H1 (cell line): ENCODE measurements around the gene KCNA2. TPM values are rescaled to one million over a fixed set of nuclear protein-coding genes. Genes with fewer than 3 reads are reported as not detected.
A peak's percentile ranks its signal among the peaks of the same experiment; 100 is the strongest.

Experiments used
- CTCF ChIA-PET: fragments of 300-600 bp; sonication (Branson Sonifier 250); formaldehyde crosslinking; loops from one replicate; lab custom pipeline; 2021; ENCODE audit not compliant: partially characterized antibody; lab: Charles Lee
- POLR2A ChIA-PET: fragments of 300-600 bp; sonication (Branson Sonifier 250); formaldehyde crosslinking; loops from one replicate; lab custom pipeline; 2021; ENCODE audit warnings: inconsistent platforms; ENCODE audit not compliant: partially characterized antibody; lab: Charles Lee
- DNase-seq, 2 experiments: peaks; one replicate each; pipeline versions ENCODE4 v3.0.0 to v3.0.0-alpha.2; 2010 to 2022; ENCODE audit warnings: low spot score in 2 of 2, low read depth in 1 of 2, mixed read lengths in 1 of 2
- FAIRE-seq: peaks from 2 replicates; lab custom pipeline; 2011; peaks lifted over from hg19 to GRCh38; lab: Jason Lieb, UNC
- H2AFZ ChIP-seq: 2 replicates; pipeline ENCODE4 v1.8.1; 2012; ENCODE audit warnings: low read length, inconsistent platforms
- H2AK5ac ChIP-seq: 2 replicates; pipeline ENCODE4 v1.6.1; 2013; ENCODE audit warnings: low read depth, low read length
- H2BK120ac ChIP-seq: replicated peaks from 2 replicates; pipeline ENCODE3; 2013; ENCODE audit warnings: low read depth, low read length, inconsistent platforms
- H2BK12ac ChIP-seq: 2 replicates; pipeline ENCODE4 v1.6.1; 2013; ENCODE audit warnings: low read depth, low read length
- H2BK15ac ChIP-seq: 2 replicates; pipeline ENCODE4 v1.6.1; 2013; ENCODE audit warnings: low read length
- H2BK20ac ChIP-seq: 2 replicates; pipeline ENCODE4 v1.6.1; 2013; ENCODE audit warnings: low read length
- H2BK5ac ChIP-seq: 2 replicates; pipeline ENCODE4 v1.6.1; 2013; ENCODE audit warnings: low read depth, low read length
- H3K14ac ChIP-seq: 2 replicates; pipeline ENCODE4 v1.6.1; 2013; ENCODE audit warnings: inconsistent platforms; ENCODE audit not compliant: insufficient read length
- H3K18ac ChIP-seq: 2 replicates; pipeline ENCODE4 v1.6.1; 2013; ENCODE audit warnings: low read length; ENCODE audit errors: extremely low read depth
- H3K23ac ChIP-seq: 2 replicates; pipeline ENCODE4 v1.6.1; 2013; ENCODE audit warnings: inconsistent platforms; ENCODE audit not compliant: insufficient read length
- H3K23me2 ChIP-seq: 2 replicates; pipeline ENCODE4 v1.6.1; 2013; ENCODE audit warnings: low read depth, low read length
- H3K27ac ChIP-seq: 2 replicates; pipeline ENCODE4 v1.6.1; 2011; ENCODE audit warnings: low read depth, low read length, inconsistent platforms
- H3K27me3 ChIP-seq, 4 experiments: replicated peaks in 1 of 4; 1 replicate in 1 of 4; 2 replicates in 3 of 4; pipeline versions ENCODE4 v1.6.1 to v1.8.1; 2011 to 2013; ENCODE audit warnings: low read length in 3 of 4, mild to moderate bottlenecking in 3 of 4, inconsistent platforms in 2 of 4, mixed read lengths in 2 of 4, moderate library complexity in 1 of 4; ENCODE audit not compliant: control insufficient read depth in 3 of 4, insufficient read depth in 3 of 4; ENCODE audit errors: extremely low read depth in 1 of 4
- H3K36me3 ChIP-seq, 4 experiments: 2 replicates each; pipeline versions ENCODE4 v1.6.1 to v1.8.1; 2011 to 2013; ENCODE audit warnings: mild to moderate bottlenecking in 4 of 4, low read length in 3 of 4, moderate library complexity in 2 of 4, control low read depth in 1 of 4, inconsistent platforms in 1 of 4; ENCODE audit not compliant: insufficient read depth in 4 of 4, control insufficient read depth in 2 of 4
- H3K4ac ChIP-seq: replicated peaks from 2 replicates; pipeline ENCODE3; 2013; ENCODE audit warnings: low read length, low read depth, mixed read lengths, inconsistent platforms; ENCODE audit not compliant: insufficient read length
- H3K4me1 ChIP-seq, 4 experiments: replicated peaks in 1 of 4; 1 replicate in 1 of 4; 2 replicates in 3 of 4; pipeline versions ENCODE4 v1.6.1 to v1.8.1; 2011 to 2013; ENCODE audit warnings: low read length in 3 of 4, inconsistent platforms in 2 of 4, mixed read lengths in 1 of 4; ENCODE audit not compliant: insufficient read depth in 4 of 4, control insufficient read depth in 3 of 4
- H3K4me2 ChIP-seq, 2 experiments: 2 replicates each; pipeline versions ENCODE4 v1.6.1 to v1.8.1; 2011 to 2013; ENCODE audit warnings: low read depth in 2 of 2, low read length in 2 of 2, control low read depth in 1 of 2, inconsistent platforms in 1 of 2, mild to moderate bottlenecking in 1 of 2; ENCODE audit not compliant: insufficient read depth in 1 of 2
- H3K4me3 ChIP-seq, 4 experiments: fragments of 200-600, 300-600 bp in 1 of 4; sonication (generic), shearing (Covaris generic), sonication (Bioruptor Twin) in 1 of 4; 2 replicates each; pipeline versions ENCODE4 v1.5.1 to v1.8.1; 2011 to 2016; ENCODE audit warnings: low read length in 4 of 4, low read depth in 3 of 4, control low read depth in 2 of 4, inconsistent platforms in 2 of 4, mild to moderate bottlenecking in 2 of 4, mixed read lengths in 1 of 4, moderate library complexity in 1 of 4; ENCODE audit not compliant: insufficient read depth in 2 of 4; ENCODE audit errors: extremely low read depth in 1 of 4
- H3K56ac ChIP-seq: replicated peaks from 2 replicates; pipeline ENCODE3; 2013; ENCODE audit warnings: low read depth, mild to moderate bottlenecking, mixed read lengths, low read length, inconsistent platforms; ENCODE audit not compliant: insufficient read length
- H3K79me1 ChIP-seq: 2 replicates; pipeline ENCODE4 v1.6.1; 2013; ENCODE audit warnings: low read depth, low read length, control low read depth
- H3K79me2 ChIP-seq, 2 experiments: 2 replicates each; pipeline versions ENCODE4 v1.6.1 to v1.8.1; 2012 to 2013; ENCODE audit warnings: low read length in 2 of 2, mild to moderate bottlenecking in 2 of 2, inconsistent platforms in 1 of 2; ENCODE audit not compliant: insufficient read depth in 2 of 2, control insufficient read depth in 1 of 2
- H3K9ac ChIP-seq, 4 experiments: replicated peaks in 1 of 4; 1 replicate in 1 of 4; 2 replicates in 3 of 4; pipeline versions ENCODE4 v1.6.1 to v1.8.1; 2011 to 2013; ENCODE audit warnings: low read depth in 3 of 4, low read length in 3 of 4, control low read depth in 2 of 4, mild to moderate bottlenecking in 2 of 4, moderate library complexity in 2 of 4, inconsistent platforms in 1 of 4; ENCODE audit errors: extremely low read depth in 1 of 4
- H3K9me3 ChIP-seq, 2 experiments: 2 replicates each; pipeline versions ENCODE4 v1.6.1 to v1.8.1; 2012 to 2013; ENCODE audit warnings: mild to moderate bottlenecking in 2 of 2, moderate library complexity in 2 of 2, control low read depth in 1 of 2, inconsistent platforms in 1 of 2, low read depth in 1 of 2, low read length in 1 of 2, mixed read lengths in 1 of 2; ENCODE audit not compliant: insufficient read depth in 2 of 2
- H4K20me1 ChIP-seq, 2 experiments: replicated peaks in 1 of 2; 2 replicates each; pipeline versions ENCODE3 to v1.8.1; 2011 to 2013; ENCODE audit warnings: inconsistent platforms in 2 of 2, low read length in 2 of 2, mild to moderate bottlenecking in 1 of 2; ENCODE audit not compliant: insufficient read depth in 2 of 2, control insufficient read depth in 1 of 2
- H4K5ac ChIP-seq: 2 replicates; pipeline ENCODE4 v1.6.1; 2013; ENCODE audit warnings: low read length, low read depth, mixed read lengths, inconsistent platforms; ENCODE audit not compliant: insufficient read length
- H4K8ac ChIP-seq: 2 replicates; pipeline ENCODE4 v1.8.0; 2013; ENCODE audit warnings: mild to moderate bottlenecking, moderate library complexity, low read length, inconsistent platforms; ENCODE audit not compliant: insufficient read depth; ENCODE audit errors: extremely low read depth
- H4K91ac ChIP-seq: replicated peaks from 2 replicates; pipeline ENCODE3; 2013; ENCODE audit warnings: low read length, mixed read lengths, inconsistent platforms; ENCODE audit not compliant: insufficient read length
- CHD1 ChIP-seq: IDR thresholded peaks from 2 replicates; pipeline ENCODE4 v1.6.1; 2012; ENCODE audit warnings: low read depth, low read length, improper control_type of control experiment
- EZH2 ChIP-seq: fragments of 200-600 bp; sonication (generic); IDR thresholded peaks from 2 replicates; pipeline ENCODE4 v1.7.1; 2012; ENCODE audit warnings: low read depth, mild to moderate bottlenecking, moderate library complexity, low read length, inconsistent platforms; ENCODE audit not compliant: severe bottlenecking
- TBP ChIP-seq: IDR thresholded peaks from 2 replicates; pipeline ENCODE4 v1.6.1; 2011; ENCODE audit warnings: low read depth, low read length, improper control_type of control experiment
- WGBS, 2 experiments: shearing (Covaris generic) in 1 of 2; methylation state at CpG; one replicate each; pipeline versions ENCODE4 v1.1.6 to v1.1.7; 2013 to 2015; ENCODE audit warnings: low lambda C conversion rate in 2 of 2, mixed read lengths in 2 of 2, inconsistent platforms in 1 of 2, low coverage in 1 of 2, missing lambda C conversion rate in 1 of 2; ENCODE audit not compliant: insufficient replicate concordance in 2 of 2, insufficient coverage in 1 of 2, insufficient read length in 1 of 2; ENCODE audit errors: extremely low coverage in 1 of 2, missing lambda C conversion rate in 1 of 2; 5-methylcytosine and 5-hydroxymethylcytosine counted together
- polyA plus RNA-seq, 7 experiments: library from polyadenylated mRNA; depleted of rRNA in 3 of 7; stranded (reverse) in 5 of 7; unstranded in 2 of 7; fragments of >200 nt in 5 of 7; fragments of 200-250 nt in 2 of 7; gene quantifications; 1 replicate in 5 of 7; 2 replicates in 1 of 7; 4 replicates in 1 of 7; pipeline versions ENCODE4 v1.2.1 to v1.2.3, GENCODE V29; 2011 to 2013; ENCODE audit warnings: missing spikeins in 2 of 7, mixed read lengths in 2 of 7
- total RNA-seq: library from RNA; stranded (reverse); fragmentation: NEBNext Ultra II Directional; extraction: Animal tissue kit (Norgen Biotek cat#: 25700); gene quantifications from 2 replicates; pipeline ENCODE4 v1.2.1, GENCODE V29; 2021

KCNA2 gene
- total and polyA plus RNA-seq, 2 of the 8 experiments (the other 6 are each of a cell fraction or from before 2014, with no cell fraction given): 0.26 to 0.78 TPM

DNA sequence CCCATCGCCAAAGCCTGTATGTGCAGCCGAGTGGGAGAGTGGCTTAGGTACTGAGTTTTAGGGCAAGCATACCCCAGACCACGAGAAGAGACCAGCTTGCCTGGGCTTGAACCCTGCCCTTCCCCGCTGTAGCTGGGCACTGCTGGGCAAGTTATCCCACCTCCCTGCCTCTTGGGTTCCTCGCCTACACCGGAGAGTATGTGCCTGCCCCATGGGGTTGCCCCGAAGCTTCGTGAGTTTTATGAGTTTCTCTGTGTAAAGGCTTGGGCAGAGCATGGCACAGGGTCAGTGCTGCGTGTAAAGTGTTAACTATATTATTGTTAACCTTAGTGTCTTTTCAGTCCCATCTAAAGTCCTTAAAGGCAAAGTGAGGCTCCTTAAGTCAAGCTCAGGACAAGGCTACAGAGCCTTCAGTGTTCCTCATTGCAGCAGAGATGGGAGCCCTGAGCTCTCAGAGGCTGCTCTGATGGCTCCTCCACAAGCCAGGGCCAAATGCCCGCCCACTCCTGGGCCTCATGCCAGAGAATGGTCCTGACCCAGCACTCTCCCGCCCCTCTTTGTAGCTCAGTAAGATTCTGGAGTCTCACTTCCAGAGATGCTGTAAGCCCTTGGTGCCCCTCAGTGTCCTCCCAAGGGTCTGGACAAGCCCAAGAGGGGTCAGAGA, 50.2 kb downstream of the KCNA2 start:
- no peaks in the 10 kb centered on the region for H3K79me2 ChIP-seq
- H2BK15ac ChIP-seq: peak overlapping the region; percentile 46; the same call in 1 of the 2 replicates
- H3K79me1 ChIP-seq: no peaks in the 10 kb centered on the region
- H4K20me1 ChIP-seq: peaks cover 0 to 2% of the 10 kb centered on the region in 2 experiments
- POLR2A ChIA-PET: interaction anchor here (0.6 to 1.8 kb wide), 3 partner anchors 9 to 51 kb away, joined by 3 to 4 read pairs (median 4); partner anchors contain the start of gene KCNA2
- H2AK5ac ChIP-seq: 0 out of 2 replicates have a peak overlapping the region, but pooled peaks have one; percentile 24
- peak overlapping the region; percentile 48 to 72 for H3K4me2 ChIP-seq
- peaks cover 3 to 32% (median 24%) of the 10 kb centered on the region in 4 experiments for H3K27me3 ChIP-seq
- no peak overlapping the region for H2BK20ac ChIP-seq
- no peaks in the 10 kb centered on the region for H3K36me3 ChIP-seq
- H3K23me2 ChIP-seq: peaks cover 9% of the 10 kb centered on the region; the same call in 1 of the 2 replicates
- H3K4me1 ChIP-seq: peaks cover 0 to 8% (median under 1%) of the 10 kb centered on the region in 4 experiments; a peak in 3 of 7 replicates
- no peak overlapping the region for H3K9ac ChIP-seq
- no peak overlapping the region for H4K8ac ChIP-seq
- no peaks in the 10 kb centered on the region for H3K9me3 ChIP-seq
- no peak overlapping the region for H3K23ac ChIP-seq
- peak overlapping the region; percentile 37 to 57 (median 44) for H3K4me3 ChIP-seq
- 71% methylated on average over 9 of the region's 11 CpGs; no CpG with 5 or more reads in 1 of the 2 experiments for WGBS, 2 experiments
- H2AFZ ChIP-seq: 0 out of 2 replicates have a peak overlapping the region, but pooled peaks have one; percentile 24
- no peak overlapping the region for H2BK120ac ChIP-seq
- H2BK5ac ChIP-seq: no peak overlapping the region
- H3K27ac ChIP-seq: no peak overlapping the region
- H4K91ac ChIP-seq: no peak overlapping the region
- H3K56ac ChIP-seq: no peak overlapping the region
- H3K4ac ChIP-seq: no peak overlapping the region
- peak; percentile 43 for TF ChIP-seq EZH2
- no peak for TF ChIP-seq CHD1
- peak; percentile 5; the same call in 1 of the 2 replicates for TF ChIP-seq TBP
- no peak for FAIRE-seq
- no peak overlapping the region for H4K5ac ChIP-seq
- no peak for DNase-seq
- CTCF ChIA-PET: interaction anchor here (0.6 to 12.7 kb wide), 26 partner anchors 8 to 530 kb away, joined by 3 to 302 read pairs (median 5); partner anchors contain the start of genes KCNA10 and KCNA2
- no peak overlapping the region; the same call in 1 of the 2 replicates for H3K18ac ChIP-seq
- peak overlapping the region; percentile 39; the same call in 1 of the 2 replicates for H2BK12ac ChIP-seq
- H3K14ac ChIP-seq: no peak overlapping the region
